Mesenchymal stem cell (in vitro differentiated cells and primary cell): ENCODE data around the gene QPRT.
"Not testable (repeated sequence)": the region's sequence is repeated elsewhere in the genome, so short reads cannot be mapped to it uniquely, and the experiment has no call there.

ENCODE experiments used
- DNase-seq: peaks from one replicate; pipeline ENCODE4 v3.0.0-alpha.2; 2013
- H2AFZ ChIP-seq: one replicate; pipeline ENCODE4 v1.6.1; 2013; ENCODE audit warnings: low read depth, mild to moderate bottlenecking, control low read depth, inconsistent platforms, low read length, moderate library complexity
- H2AK5ac ChIP-seq: 2 replicates; pipeline ENCODE4 v1.6.1; 2013; ENCODE audit warnings: low read length, moderate library complexity, mild to moderate bottlenecking, inconsistent platforms; ENCODE audit not compliant: severe bottlenecking
- H2BK120ac ChIP-seq: one replicate; pipeline ENCODE4 v1.6.1; 2013; ENCODE audit warnings: low read depth, mild to moderate bottlenecking, inconsistent platforms, low read length, moderate library complexity
- H2BK12ac ChIP-seq, 2 experiments: one replicate each; pipeline ENCODE4 v1.6.1; 2013; ENCODE audit warnings: inconsistent platforms in 2 of 2, low read length in 2 of 2, mild to moderate bottlenecking in 2 of 2, moderate library complexity in 2 of 2, control low read depth in 1 of 2
- H2BK15ac ChIP-seq: one replicate; pipeline ENCODE4 v1.6.1; 2013; ENCODE audit warnings: mild to moderate bottlenecking, low read depth, inconsistent platforms; ENCODE audit not compliant: poor library complexity, severe bottlenecking
- H2BK5ac ChIP-seq: 2 replicates; pipeline ENCODE4 v1.6.1; 2013; ENCODE audit warnings: low read depth, mild to moderate bottlenecking, low read length, control low read depth, inconsistent platforms; ENCODE audit not compliant: poor library complexity, severe bottlenecking
- H3K14ac ChIP-seq, 2 experiments: one replicate each; pipeline ENCODE4 v1.6.1; 2013; ENCODE audit warnings: inconsistent platforms in 2 of 2, low read length in 2 of 2, control low read depth in 1 of 2, mild to moderate bottlenecking in 1 of 2, moderate library complexity in 1 of 2
- H3K18ac ChIP-seq, 2 experiments: one replicate each; pipeline ENCODE4 v1.6.1; 2013; ENCODE audit warnings: inconsistent platforms in 2 of 2, low read length in 2 of 2, control low read depth in 1 of 2, low read depth in 1 of 2, mild to moderate bottlenecking in 1 of 2
- H3K23ac ChIP-seq, 2 experiments: one replicate each; pipeline ENCODE4 v1.6.1; 2013; ENCODE audit warnings: inconsistent platforms in 2 of 2, low read length in 2 of 2, mild to moderate bottlenecking in 2 of 2, moderate library complexity in 2 of 2, control low read depth in 1 of 2
- H3K27ac ChIP-seq: 2 replicates; pipeline ENCODE4 v1.5.1; 2013; ENCODE audit warnings: mild to moderate bottlenecking, moderate library complexity, low read length, control low read depth, inconsistent platforms; ENCODE audit not compliant: poor library complexity, severe bottlenecking
- H3K27me3 ChIP-seq, 2 experiments: 2 replicates each; pipeline versions ENCODE4 v1.6.1 to v1.7.0; 2013; ENCODE audit warnings: low read length in 2 of 2, mild to moderate bottlenecking in 2 of 2, moderate library complexity in 2 of 2, control low read depth in 1 of 2, inconsistent platforms in 1 of 2; ENCODE audit not compliant: control insufficient read depth in 1 of 2, insufficient read depth in 1 of 2
- H3K36me3 ChIP-seq, 2 experiments: 2 replicates each; pipeline versions ENCODE4 v1.6.1 to v1.7.0; 2013; ENCODE audit warnings: low read length in 2 of 2, control low read depth in 1 of 2, inconsistent platforms in 1 of 2, low read depth in 1 of 2, mild to moderate bottlenecking in 1 of 2; ENCODE audit not compliant: insufficient read depth in 2 of 2, control insufficient read depth in 1 of 2
- H3K4ac ChIP-seq, 2 experiments: one replicate each; pipeline ENCODE4 v1.6.1; 2013; ENCODE audit warnings: inconsistent platforms in 2 of 2, low read length in 2 of 2, mild to moderate bottlenecking in 2 of 2, moderate library complexity in 2 of 2, control low read depth in 1 of 2, low read depth in 1 of 2
- H3K4me1 ChIP-seq: 2 replicates; pipeline ENCODE4 v1.6.1; 2013; ENCODE audit warnings: low read depth, low read length, control low read depth; ENCODE audit not compliant: control insufficient read depth, insufficient read depth
- H3K4me2 ChIP-seq: 2 replicates; pipeline ENCODE4 v1.6.1; 2013; ENCODE audit warnings: low read length, mild to moderate bottlenecking, inconsistent platforms; ENCODE audit not compliant: poor library complexity, severe bottlenecking
- H3K4me3 ChIP-seq, 2 experiments: 2 replicates each; pipeline versions ENCODE4 v1.5.1 to v1.7.0; 2013; ENCODE audit warnings: low read length in 2 of 2, mild to moderate bottlenecking in 2 of 2, control low read depth in 1 of 2, low read depth in 1 of 2; ENCODE audit not compliant: insufficient read depth in 1 of 2
- H3K79me1 ChIP-seq: replicated peaks from 2 replicates; pipeline ENCODE4 v1.6.1; 2013; ENCODE audit warnings: mild to moderate bottlenecking, control low read depth, low read length, inconsistent platforms; ENCODE audit not compliant: poor library complexity, severe bottlenecking
- H3K9ac ChIP-seq: 2 replicates; pipeline ENCODE4 v1.7.0; 2013; ENCODE audit warnings: mild to moderate bottlenecking, low read length, moderate library complexity
- H3K9me3 ChIP-seq: 2 replicates; pipeline ENCODE4 v1.7.0; 2013; ENCODE audit warnings: mild to moderate bottlenecking, low read length; ENCODE audit not compliant: control insufficient read depth
- H4K8ac ChIP-seq: one replicate; pipeline ENCODE4 v1.6.1; 2013; ENCODE audit warnings: inconsistent platforms, mild to moderate bottlenecking, low read length, moderate library complexity
- H4K91ac ChIP-seq: one replicate; pipeline ENCODE4 v1.6.1; 2013; ENCODE audit warnings: mild to moderate bottlenecking, low read length, inconsistent platforms
- WGBS: methylation state at CpG from one replicate; pipeline ENCODE4 v1.1.7; 2013; ENCODE audit warnings: mixed read lengths; 5-methylcytosine and 5-hydroxymethylcytosine counted together

The QPRT gene

DNA sequence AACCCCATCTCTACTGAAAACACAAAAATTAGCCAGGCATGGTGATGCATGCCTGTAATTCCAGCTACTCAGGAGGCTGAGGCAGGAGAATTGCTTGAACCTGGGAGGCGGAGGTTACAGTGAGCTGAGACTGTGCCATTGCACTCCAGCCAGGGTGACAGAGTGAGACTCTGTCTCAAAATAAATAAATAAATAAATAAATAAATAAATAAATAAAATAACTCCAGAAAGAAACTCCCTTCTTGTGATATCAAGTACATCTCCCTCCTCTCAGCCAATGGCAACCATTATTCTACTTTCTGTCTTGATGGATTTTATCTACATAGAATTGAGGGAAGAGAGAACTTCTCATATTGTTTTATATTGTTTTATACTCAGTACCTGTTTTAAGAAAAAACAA, 28.2 kb downstream of the QPRT start:
- H2BK5ac ChIP-seq, H3K23ac ChIP-seq, H3K4me2 ChIP-seq, H3K4me3 ChIP-seq, H3K4ac ChIP-seq, DNase-seq, H3K27me3 ChIP-seq, H2BK15ac ChIP-seq, H3K14ac ChIP-seq, H2BK12ac ChIP-seq, H3K27ac ChIP-seq, H3K36me3 ChIP-seq, H3K79me1 ChIP-seq, H2AK5ac ChIP-seq, H3K4me1 ChIP-seq, H3K18ac ChIP-seq, H4K91ac ChIP-seq, H3K9ac ChIP-seq, H3K9me3 ChIP-seq, H4K8ac ChIP-seq, H2AFZ ChIP-seq, H2BK120ac ChIP-seq: not testable (repeated sequence)
- no CpG with 5 or more reads among the region's 1 CpG for WGBS

DNA sequence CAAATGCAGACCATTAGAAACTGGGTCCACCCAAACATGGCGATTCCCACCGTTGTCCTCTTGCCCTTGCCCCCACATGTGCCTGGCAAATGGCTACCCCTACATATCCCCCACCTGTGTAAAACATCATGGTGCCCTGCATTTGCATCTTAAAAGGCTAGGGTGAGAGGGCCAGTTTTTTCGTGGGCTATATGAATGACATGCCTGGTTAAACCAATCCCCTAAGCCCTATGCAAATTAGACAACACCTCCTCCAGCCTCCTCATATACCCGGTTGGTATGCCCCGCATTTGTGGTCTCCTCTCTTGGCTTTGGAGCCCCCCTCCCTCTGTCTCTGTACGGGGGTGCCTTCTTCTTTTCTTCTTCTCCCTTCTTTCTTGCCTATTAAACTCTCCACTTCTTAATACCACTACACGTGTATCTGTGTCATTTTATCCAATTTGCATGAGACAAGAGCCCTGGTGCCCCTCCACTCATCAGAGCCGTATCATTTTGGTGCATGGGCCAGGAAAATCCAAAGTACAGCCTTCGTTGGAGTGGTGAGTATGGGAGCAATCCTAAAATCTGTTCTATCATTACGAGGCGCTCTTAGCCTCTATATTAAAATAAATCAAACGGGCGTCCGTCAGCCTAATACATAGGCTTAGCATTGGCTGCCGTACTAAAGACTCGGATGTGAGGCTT, 30.1 kb downstream of the QPRT start:
- no peak overlapping the region for H3K4me3 ChIP-seq
- no peaks in the 10 kb centered on the region for H3K9me3 ChIP-seq
- H2AK5ac ChIP-seq = peak overlapping the region; percentile 87
- H3K23ac ChIP-seq = no peak overlapping the region
- no peak overlapping the region for H2BK5ac ChIP-seq
- no peak overlapping the region for H2AFZ ChIP-seq
- WGBS = 35% methylated on average over 15 of the region's 16 CpGs
- H4K8ac ChIP-seq = no peak overlapping the region
- no peak overlapping the region for H3K14ac ChIP-seq
- H2BK15ac ChIP-seq = no peak overlapping the region
- no peak overlapping the region for H3K27ac ChIP-seq
- H3K4me2 ChIP-seq = no peak overlapping the region
- H3K4ac ChIP-seq = no peak overlapping the region
- H4K91ac ChIP-seq = no peak overlapping the region
- DNase-seq = no peak
- no peaks in the 10 kb centered on the region for H3K36me3 ChIP-seq
- H2BK120ac ChIP-seq = no peak overlapping the region
- no peak overlapping the region for H3K18ac ChIP-seq
- peaks cover 8% of the 10 kb centered on the region for H3K4me1 ChIP-seq
- H3K27me3 ChIP-seq = peaks cover 0 to 8% of the 10 kb centered on the region in 2 experiments
- no peak overlapping the region for H2BK12ac ChIP-seq
- H3K79me1 ChIP-seq = no peaks in the 10 kb centered on the region
- H3K9ac ChIP-seq = no peak overlapping the region

DNA sequence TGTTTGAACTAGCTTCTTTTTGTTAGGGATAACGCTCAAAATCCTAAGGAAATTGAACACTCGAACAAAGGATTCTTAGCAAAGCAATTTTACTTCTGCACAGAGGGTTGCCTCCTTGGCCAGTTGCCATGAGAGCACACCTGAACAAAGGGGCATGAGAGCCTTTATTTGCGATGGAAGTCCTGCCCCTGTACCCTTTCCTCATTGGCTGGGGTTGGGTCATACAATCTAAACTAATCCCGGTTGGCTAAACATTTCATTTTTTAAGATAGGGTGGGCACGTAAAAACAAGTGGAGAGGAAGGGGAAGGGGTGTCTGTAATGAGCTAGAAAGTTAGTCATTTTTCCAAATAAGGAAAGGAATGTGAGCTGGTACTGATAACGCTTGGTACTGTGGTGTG, 30.7 kb downstream of the QPRT start:
- not testable (repeated sequence) for H2BK12ac ChIP-seq, H2AK5ac ChIP-seq, H2BK120ac ChIP-seq, H3K14ac ChIP-seq, H3K27me3 ChIP-seq, H3K27ac ChIP-seq, H3K4me3 ChIP-seq, H4K8ac ChIP-seq, H2AFZ ChIP-seq, H3K4ac ChIP-seq, H3K36me3 ChIP-seq, H3K9me3 ChIP-seq, H2BK5ac ChIP-seq, DNase-seq, H3K4me1 ChIP-seq, H3K9ac ChIP-seq, H4K91ac ChIP-seq, H3K18ac ChIP-seq, H2BK15ac ChIP-seq, H3K23ac ChIP-seq, H3K4me2 ChIP-seq, H3K79me1 ChIP-seq
- 20% methylated on average over 6 of the region's 6 CpGs for WGBS

DNA sequence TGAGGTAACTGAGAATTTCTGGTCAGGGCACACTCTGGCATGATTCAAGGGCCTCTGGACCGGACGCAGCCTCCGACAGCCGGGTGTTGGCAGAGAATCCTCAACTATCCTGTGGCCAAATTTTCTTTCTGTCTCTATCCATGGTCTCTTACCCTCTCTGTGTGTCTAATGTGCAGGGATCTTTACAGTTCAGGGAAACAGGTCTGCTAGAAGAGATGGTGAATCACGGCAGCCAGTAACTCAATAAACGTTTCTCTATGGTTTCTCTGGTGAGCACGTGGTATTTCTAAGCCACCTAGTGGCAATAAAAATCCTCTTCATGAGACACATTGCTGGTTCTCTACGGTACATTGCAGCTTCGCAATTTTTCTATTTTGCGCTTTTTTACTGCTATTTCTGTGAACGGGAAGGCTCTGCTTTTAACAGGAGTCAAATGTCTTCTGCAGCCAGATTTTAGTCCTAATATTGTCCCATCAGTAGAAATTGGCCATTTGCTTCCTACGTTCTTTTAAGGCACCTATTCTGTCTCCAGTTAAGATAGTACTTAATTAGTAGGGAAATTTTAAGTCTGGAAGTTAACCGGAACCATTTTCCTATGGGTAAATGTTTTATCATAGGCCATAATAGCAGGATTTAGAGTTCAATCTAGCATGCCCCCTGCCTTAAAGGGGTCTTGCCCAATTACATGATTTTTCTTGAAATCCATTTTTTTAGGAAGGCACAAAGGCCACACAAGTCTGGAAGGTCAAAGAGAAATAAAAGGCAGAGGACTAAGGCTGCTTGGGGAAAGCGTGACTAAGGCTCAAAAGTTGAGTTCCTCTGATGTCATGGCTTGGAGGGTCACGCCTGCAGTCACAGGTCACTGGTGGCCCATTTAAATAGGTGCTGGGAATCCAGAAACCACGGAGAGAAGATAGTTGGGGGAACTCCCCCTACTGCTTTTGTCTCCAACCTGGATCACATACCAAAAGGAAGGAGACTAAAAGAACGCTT, 31.5 kb downstream of the QPRT start:
- H3K23ac ChIP-seq = no peak overlapping the region
- peak overlapping the region; percentile 3 for H2AK5ac ChIP-seq
- H2BK5ac ChIP-seq = no peak overlapping the region

More for the DNA sequence above, 31.5 kb downstream of the QPRT start:
- Histone ChIP-seq H3K4ac (no peak overlapping the region), H2AFZ (no peak overlapping the region), H3K36me3 (no peaks in the 10 kb centered on the region), H2BK15ac (no peak overlapping the region), H2BK12ac (no peak overlapping the region), H3K4me3 (no peak overlapping the region), H3K27me3 (peaks cover 0 to 14% of the 10 kb centered on the region in 2 experiments), H3K9ac (peak overlapping the region; percentile 5), H3K4me2 (no peak overlapping the region), H3K9me3 (no peaks in the 10 kb centered on the region), H3K14ac (no peak overlapping the region), H2BK120ac (no peak overlapping the region), H3K27ac (peak overlapping the region; percentile 41), H3K79me1 (no peaks in the 10 kb centered on the region), H4K8ac (no peak overlapping the region), H3K4me1 (peaks cover 5% of the 10 kb centered on the region), H3K18ac (no peak overlapping the region), H4K91ac (no peak overlapping the region)
- peak; percentile 82 for DNase-seq
- WGBS = 33% methylated on average over 16 of the region's 17 CpGs
